ENCODE measurements around the gene NTSR1.

NTSR1 gene

DNA sequence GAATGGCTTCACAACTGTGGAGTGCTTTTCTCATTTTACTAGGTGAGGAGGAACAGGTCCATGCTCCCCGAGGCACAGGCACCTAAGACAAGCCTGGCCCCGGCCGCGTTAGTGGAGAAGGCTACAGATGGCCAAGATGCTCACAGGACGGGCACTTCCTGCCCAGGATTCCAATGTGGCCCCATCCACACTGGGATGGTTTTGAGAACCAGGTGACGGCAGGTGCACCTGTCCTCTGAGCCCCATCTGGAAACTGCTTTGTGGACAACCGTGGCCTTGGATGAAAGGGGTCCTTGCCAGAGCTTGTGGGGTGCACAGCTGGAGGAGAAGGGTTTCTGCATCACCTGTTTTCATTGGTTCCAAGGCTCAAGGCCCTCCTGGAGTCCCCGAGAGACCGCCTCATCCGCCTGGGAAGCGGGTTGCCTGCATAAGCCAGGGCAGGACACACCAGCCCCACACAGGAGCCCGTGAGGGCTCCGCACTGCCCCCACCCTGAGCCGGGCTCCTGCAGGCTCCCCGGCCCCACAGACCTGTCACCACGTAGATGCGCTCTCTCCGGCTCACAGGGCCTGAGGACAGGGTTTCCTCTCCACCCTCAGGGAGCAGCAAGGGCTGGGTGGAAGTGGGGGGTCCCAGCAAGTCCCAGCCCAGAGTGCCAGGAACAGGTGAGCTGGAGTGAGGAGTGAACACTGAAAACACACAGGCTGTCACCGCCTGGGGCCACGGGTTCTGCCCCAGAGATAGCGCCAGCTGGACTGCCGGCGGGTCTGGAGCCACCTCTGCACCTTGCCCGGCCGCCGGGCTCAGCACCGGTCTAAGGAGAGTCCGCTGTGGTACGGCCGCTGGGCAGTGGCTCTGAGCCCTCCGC is 18.3 kb downstream of the NTSR1 start:
- no peak for DNase-seq

- DNase-seq: no peak
These were observed 19.0 kb downstream of the NTSR1 start for GRCh38 chr20:62727584-62728027.

DNA sequence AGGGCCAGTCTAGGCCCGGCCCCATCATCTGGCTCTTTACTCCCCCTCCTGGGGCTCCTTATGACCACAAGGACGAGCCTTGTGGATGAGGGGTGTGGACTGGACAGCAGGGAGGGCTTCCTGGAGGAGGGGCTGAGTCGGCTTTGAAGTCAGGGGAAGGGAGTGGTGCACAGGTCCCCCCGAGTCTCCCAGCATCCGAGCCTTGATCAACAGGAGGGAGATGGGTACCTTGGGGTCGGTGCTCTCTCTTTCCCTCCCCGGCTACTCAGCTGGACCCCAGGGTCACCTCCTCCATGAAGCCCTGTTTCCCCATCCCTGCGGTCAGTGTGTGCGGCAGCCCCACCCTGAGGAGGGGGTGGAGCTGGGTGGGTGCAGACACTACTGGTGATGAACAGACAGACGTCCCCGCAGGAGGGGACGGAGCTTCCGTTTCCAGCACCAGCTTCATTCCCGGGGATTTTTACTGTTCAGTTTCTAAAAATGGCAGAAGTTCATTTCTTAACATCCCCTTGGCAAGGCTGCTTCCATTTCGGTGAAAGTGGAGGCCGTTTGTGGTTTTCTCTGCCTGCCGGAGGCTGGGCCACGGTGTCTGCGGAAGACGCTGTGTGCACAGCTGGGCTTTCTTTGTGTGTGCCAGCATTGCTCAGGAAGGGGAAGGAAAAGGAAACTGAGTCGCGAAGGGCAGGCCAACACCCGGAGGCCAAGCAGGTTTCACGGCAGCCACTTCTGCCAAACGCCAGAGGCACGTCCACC is 19.6 kb downstream of the NTSR1 start:
- no peak for DNase-seq

DNA sequence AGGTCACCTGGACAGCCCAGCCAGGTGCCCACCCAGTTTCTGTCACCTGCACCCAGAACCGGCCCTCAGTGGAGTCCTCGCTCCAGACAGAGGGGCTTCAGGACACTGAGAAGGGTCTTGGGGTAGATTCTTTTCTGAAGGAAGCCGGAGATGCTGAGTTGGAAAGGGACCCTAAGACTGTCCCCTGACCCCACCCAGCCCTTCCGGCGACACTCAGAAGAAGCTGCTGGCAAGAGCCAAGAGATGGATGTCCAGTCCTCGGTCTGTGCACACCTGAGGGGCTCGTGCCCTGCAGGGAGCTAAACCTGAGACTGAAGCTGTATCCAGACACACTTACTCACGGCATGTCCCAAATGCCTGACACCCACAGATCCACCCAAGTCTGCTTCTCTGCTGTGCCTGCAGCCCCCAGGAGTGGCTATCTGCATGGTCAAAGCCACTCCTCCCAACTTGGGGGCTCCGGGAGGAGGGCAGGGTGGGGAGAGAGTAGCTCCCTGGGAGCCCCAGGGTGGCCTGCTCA is 20.2 kb downstream of the NTSR1 start:
- DNase-seq: no peak

DNA sequence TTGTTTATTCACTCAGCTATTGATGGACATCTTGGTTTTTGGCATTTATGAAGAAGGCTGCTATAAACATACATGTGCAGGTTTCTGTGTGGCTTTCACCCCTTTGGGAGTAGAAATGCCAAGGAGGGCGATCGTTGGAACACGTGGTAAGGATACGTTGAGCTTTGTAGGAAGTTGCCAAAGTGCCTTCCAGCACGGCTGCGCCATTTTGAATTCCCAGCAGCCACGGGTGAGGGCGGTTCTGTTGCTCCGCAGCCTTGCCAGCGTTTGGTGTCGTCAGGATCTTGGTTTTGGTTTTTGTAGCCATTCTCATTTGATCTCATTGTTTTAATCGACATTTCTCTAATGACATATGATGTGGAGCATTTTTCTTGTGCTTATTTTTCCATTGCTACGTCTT is 21.8 kb downstream of the NTSR1 start:
- no peak for DNase-seq

GRCh38 chr20:62732031-62732760 is 23.6 kb downstream of the NTSR1 start:
- DNase-seq: no peak

- DNase-seq: no peak
These were observed 24.3 kb downstream of the NTSR1 start for GRCh38 chr20:62732842-62733525.

DNA sequence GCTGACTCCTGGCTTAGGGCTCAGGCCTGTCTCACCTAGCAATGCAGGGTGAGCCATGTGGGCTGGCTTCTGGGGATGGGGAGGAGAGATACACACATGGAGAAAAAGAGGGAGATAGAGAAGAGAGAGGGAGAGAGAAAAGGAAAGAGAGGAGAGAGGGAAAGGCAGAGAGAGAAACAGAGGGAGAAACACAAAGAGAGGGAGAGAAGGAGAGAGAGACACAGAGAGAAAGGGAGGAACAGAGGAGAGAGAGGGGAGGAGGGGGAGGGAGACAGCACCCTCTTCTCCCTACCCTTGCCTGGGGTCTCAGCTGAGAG is 24.8 kb downstream of the NTSR1 start:
- no peak for DNase-seq

DNA sequence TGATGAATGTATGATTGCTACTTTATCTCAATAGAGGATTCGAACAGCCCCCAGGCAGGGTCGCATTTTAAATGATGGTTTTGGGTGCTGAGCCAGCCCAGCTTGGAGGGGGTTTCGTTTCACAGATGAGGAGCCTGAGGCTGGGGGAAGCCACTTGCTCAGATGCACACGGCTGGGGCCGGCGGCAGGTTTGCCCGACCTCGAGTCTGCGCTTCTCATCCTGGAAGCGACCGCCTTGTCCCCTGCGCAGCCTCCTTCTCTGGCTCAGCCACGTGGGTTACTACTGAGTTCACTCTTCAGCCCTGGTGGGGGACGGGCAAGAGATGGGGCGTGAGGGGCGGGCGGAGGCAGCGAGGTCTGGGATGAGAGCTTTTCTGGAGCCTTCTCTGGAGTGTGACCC is 25.3 kb downstream of the NTSR1 start:
- DNase-seq: no peak

DNA sequence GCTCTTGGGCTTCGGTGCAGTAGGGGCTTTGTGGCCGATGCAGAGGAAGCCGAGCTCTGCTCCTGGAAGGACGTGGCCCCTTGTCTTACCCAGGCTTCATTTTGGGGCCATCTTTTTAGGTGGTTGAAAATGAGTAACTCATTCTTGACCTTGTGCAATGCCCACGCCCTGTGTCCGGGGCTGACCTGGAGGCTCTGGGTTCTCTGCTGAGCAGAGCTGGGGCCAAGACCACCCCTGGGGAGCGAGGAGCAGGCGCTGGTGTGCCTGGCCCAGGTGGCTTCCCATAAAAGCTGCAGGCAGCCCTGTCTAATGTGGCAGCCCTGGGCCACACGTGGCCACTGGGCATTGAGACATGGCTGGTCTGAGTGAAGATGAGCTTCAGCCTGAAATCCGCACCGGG is 25.7 kb downstream of the NTSR1 start:
- no peak for DNase-seq

GRCh38 chr20:62734881-62735280 is 26.2 kb downstream of the NTSR1 start:
- DNase-seq: no peak

DNA sequence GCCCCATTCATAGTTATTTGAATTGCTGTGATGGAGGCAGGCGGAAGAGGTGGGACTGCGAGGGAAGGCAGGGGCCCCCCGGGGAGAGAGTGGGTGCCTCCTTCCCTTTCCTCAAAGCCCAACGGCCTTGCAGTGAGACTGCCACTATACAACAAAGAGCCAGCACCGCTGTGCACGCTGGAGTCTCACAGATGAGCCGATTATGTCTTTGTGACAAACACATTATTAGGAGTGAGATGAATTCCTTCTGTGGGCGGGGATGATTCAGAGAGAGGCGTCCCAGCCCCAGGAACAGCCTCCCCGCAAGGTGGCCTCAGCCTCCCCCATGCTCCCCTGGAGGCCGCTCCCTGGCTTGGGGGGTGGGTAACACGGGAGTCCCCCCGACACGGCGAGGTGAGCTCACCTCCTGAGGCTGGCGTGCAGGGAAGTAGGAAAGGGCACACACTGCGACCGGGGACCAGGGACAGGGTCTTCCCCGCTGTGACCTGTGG is 26.7 kb downstream of the NTSR1 start:
- DNase-seq: no peak

DNA sequence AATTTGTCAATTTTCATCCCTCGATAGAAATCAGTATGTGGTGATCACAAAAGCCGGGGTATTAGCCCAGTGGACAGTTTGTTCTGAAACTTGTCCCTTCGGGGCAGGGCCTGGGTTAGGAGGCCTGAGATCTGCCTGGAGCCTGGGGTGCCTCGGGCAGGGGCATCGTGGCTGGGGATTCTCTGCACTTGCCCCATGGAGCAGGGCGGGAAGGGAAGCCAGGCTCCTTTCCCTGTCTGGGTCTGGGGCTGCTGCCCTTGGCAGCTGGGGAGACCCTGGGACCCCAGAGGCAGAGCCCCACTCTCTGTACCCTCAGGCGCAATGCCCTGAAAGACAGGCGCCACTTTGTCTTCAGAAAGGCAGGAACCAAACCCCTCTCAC is 27.4 kb downstream of the NTSR1 start:
- no peak for DNase-seq

DNA sequence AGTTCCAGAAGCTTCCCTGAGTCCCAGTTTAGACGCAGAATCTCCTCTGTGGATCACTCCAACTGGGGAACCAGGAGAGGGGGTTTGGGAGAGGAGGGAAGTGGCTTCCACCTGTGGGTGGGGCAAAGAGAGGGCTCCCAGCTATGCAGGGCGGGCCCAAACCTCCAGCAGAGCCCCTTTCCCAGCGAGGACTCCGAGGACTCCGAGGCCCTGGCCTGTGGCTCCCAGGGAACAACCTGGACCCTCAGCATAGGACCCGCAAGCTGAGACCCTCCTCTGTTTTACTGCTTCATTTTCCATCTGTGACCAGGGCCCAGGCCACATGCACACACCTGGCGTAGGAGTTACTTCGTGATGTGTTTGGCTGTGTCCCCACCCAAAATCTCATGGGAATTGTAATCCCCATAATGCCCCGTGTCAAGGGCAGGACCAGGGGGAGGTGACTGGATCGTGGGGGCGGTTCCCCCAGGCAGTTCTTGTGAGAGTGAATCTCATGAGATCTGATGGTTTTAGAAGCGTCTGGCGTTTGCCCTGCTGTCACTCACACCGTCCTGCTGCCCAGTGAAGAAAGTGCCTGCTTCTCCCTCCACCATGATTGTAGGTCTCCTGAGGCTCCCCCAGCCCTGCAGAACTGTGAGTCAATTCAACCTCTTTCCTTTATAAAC is 27.9 kb downstream of the NTSR1 start:
- DNase-seq: no peak

DNA sequence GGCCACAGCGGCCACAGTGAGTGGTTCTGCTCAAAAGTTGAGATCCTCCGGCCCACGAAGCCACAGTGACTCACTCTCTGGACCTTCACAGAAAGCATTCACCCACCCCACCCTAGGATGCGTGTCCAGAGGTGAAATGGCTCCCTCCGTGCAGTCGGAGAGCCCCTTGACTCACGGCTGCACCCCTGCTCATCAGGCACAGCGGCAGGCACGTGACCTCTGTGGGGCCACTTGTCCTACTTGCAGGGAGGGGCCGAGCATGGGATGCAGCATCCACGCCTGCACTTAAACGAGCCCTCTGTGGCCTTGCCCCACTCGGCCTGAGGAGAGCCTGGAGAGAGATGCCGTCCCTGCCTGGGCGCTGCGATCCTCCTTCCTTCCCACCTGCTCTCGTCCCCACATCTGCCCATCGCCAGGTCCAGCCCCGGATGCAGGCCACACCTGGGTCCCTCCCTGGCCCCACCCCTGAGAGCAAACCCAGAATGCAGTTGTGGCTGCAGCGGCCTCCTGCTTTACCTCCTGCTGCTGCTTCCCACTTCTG is 28.7 kb downstream of the NTSR1 start:
- no peak for DNase-seq

- DNase-seq: no peak
These were observed 29.6 kb downstream of the NTSR1 start for GRCh38 chr20:62738025-62738881.

GRCh38 chr20:62739067-62739466 is 30.4 kb downstream of the NTSR1 start:
- no peak for DNase-seq

GRCh38 chr20:62739581-62740285 is 31.1 kb downstream of the NTSR1 start:
- DNase-seq: no peak

GRCh38 chr20:62740286-62741141 is 31.9 kb downstream of the NTSR1 start:
- DNase-seq: peak; percentile 60
